GM12892 (cell line): ENCODE data around the gene GADD45A.

Source experiments
- POLR2A ChIP-seq: IDR thresholded peaks from 2 replicates; pipeline ENCODE4 v1.6.1; 2011; ENCODE audit warnings: low read depth, low read length, control low read depth
- TAF1 ChIP-seq: IDR thresholded peaks from 2 replicates; pipeline ENCODE4 v1.6.1; 2011; ENCODE audit warnings: low read depth, mild to moderate bottlenecking, control low read depth, low read length, borderline replicate concordance

- TF ChIP-seq POLR2A (no peak), TAF1 (no peak)
Observed at GRCh38 chr1:67687198-67687545, 2.2 kb downstream of the GADD45A start.
